ENCODE results near the gene USP8.

DNA sequence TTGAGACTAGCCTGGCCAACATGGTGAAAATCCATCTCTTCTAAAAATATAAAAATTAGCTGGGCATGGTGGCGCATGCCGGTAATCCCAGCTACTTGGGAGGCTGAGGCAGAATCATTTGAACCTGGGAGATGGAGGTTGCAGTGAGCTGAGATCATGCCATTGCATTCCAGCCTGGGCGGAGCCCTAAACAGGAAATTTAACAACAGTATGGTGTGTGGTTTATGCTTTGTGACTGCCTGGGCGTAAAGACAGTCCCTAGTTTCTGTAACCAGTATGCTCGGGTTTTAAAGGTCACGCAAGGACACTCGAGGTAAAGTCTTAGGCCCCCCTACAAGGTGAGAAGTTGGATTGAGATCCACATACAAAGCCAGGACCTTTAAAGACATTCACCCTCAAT, 78.9 kb downstream of the USP8 start:
- TF ChIP-seq EZH2 (IDR thresholded peaks at IDR 0.05), result no peak
- TF ChIP-seq FOXP2 (optimal IDR thresholded peaks at IDR 0.05; ENCODE audit: control extremely low read depth, extremely low read length, insufficient read depth), result no peak

All from SK-N-MC (cell line).